Measurements from ENCODE around the gene CRB2.

Gene CRB2

GRCh38 chr9:123361086-123361730 is 5.2 kb downstream of the CRB2 start:
- TF ChIP-seq GATA3 (IDR thresholded peaks at IDR 0.05; ENCODE audit: low read depth, low read length) (no peak), GATA2 (IDR thresholded peaks at IDR 0.05; ENCODE audit: low read depth, low read length) (no peak)

GRCh38 chr9:123361731-123362510 is 5.9 kb downstream of the CRB2 start:
- TF ChIP-seq GATA2 (IDR thresholded peaks at IDR 0.05; ENCODE audit: low read depth, low read length) (no peak), GATA3 (IDR thresholded peaks at IDR 0.05; ENCODE audit: low read depth, low read length) (no peak)

DNA sequence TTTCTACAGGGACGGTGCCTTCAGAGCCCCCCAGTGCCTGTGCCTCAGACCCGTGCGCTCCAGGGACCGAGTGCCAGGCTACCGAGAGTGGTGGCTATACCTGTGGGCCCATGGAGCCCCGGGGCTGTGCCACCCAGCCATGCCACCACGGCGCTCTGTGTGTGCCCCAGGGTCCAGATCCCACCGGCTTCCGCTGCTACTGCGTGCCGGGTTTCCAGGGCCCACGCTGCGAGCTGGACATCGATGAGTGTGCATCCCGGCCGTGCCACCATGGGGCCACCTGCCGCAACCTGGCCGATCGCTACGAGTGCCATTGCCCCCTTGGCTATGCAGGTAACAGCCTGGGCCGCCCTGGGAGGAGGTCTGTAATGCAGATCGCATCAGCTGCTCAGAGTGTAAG is 6.9 kb downstream of the CRB2 start:
- no peak for TF ChIP-seq GATA3 (IDR thresholded peaks at IDR 0.05; ENCODE audit: low read depth, low read length)
- no peak for TF ChIP-seq GATA2 (IDR thresholded peaks at IDR 0.05; ENCODE audit: low read depth, low read length)

DNA sequence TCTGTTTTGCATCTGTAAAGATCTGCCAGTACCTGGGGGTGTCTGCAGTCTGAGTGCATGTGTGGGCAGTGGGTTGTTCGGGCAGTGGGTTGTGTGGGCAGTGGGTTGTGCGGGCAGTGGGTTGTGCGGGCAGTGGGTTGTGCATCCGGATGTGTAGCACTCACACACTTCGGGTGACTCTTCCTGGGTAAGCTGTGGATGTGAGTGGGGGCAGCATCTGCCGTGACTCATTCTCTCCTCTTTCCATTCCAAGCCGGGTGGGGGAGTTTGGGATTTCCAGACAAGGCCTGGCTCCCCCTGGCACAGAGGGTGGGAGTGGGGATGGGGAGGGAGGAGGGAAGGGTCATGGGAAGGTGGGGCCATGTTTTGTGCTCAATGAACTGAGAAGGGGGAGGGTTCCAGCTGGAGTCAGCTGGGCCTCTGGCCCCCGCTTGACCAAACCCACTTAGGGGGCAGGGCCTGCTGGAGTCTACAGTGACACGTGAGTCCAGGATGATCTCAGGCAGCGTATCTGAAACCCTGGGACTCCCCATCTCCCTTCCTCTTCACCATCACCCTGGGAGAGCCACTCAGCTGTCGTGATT is 8.3 kb downstream of the CRB2 start:
- TF ChIP-seq GATA2 (IDR thresholded peaks at IDR 0.05; ENCODE audit: low read depth, low read length) (no peak), GATA3 (IDR thresholded peaks at IDR 0.05; ENCODE audit: low read depth, low read length) (no peak)

DNA sequence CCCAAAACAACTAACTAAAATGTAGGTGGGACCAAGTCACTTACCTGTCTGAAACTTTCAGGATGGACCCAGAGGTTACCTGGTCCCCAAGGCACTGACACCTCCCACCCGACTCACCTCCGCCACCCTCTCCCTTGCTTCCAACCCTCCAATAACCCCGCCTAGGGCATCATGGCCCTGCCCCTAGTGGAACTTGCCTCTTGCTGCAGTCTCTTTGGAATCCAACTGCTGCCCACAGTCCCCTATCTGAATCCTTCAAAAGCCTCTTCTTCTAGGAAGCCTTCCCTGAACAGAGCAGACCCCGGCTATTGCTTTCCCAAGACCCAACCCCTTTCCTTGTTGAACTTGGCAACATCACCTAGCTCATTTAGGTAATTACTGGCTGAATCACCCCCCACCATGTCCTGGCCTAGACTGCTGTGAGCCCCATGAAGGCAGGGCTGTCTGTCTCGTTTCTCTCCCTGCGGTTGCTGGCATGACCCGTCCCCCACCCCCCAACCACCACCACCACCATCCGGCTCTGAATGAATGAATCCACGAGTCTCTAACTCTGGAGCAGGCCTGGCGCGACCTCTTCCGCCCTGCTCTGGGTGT is 9.4 kb downstream of the CRB2 start:
- no peak for TF ChIP-seq GATA2 (IDR thresholded peaks at IDR 0.05; ENCODE audit: low read depth, low read length)

GRCh38 chr9:123365881-123366528 is 10.0 kb downstream of the CRB2 start:
- TF ChIP-seq GATA3 (IDR thresholded peaks at IDR 0.05; ENCODE audit: low read depth, low read length) (no peak), GATA2 (IDR thresholded peaks at IDR 0.05; ENCODE audit: low read depth, low read length) (no peak)

GRCh38 chr9:123368023-123368422 is 12.0 kb downstream of the CRB2 start:
- TF ChIP-seq GATA3 (IDR thresholded peaks at IDR 0.05; ENCODE audit: low read depth, low read length) (no peak), GATA2 (IDR thresholded peaks at IDR 0.05; ENCODE audit: low read depth, low read length) (no peak)

GRCh38 chr9:123368536-123369153 is 12.6 kb downstream of the CRB2 start:
- TF ChIP-seq GATA3 (IDR thresholded peaks at IDR 0.05; ENCODE audit: low read depth, low read length) (no peak), GATA2 (IDR thresholded peaks at IDR 0.05; ENCODE audit: low read depth, low read length) (no peak)

DNA sequence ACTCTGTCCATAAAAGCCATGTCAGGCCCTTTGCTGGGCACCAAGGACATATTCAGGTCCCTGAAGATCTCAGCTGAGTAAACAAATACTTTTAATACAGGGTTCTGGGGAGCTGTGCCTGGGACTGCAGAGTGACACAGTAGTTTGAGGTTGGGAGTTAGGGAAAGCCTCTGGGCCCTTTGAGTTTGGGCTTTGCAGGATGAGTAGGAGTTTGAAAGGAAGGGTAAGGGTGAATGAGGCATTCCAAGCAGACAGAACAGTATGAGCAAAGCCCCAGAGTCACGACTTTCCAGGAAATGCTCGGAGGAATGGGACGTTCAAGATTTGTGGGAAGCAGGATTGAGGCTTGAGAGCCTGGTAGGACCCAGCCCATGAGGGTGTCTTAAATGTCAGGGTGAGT is 13.3 kb downstream of the CRB2 start:
- no peak for TF ChIP-seq GATA2 (IDR thresholded peaks at IDR 0.05; ENCODE audit: low read depth, low read length)
- no peak for TF ChIP-seq GATA3 (IDR thresholded peaks at IDR 0.05; ENCODE audit: low read depth, low read length)

DNA sequence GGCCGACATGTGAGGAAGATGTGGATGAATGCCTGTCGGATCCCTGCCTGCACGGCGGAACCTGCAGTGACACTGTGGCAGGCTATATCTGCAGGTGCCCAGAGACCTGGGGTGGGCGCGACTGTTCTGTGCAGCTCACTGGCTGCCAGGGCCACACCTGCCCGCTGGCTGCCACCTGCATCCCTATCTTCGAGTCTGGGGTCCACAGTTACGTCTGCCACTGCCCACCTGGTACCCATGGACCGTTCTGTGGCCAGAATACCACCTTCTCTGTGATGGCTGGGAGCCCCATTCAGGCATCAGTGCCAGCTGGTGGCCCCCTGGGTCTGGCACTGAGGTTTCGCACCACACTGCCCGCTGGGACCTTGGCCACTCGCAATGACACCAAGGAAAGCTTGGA is 14.1 kb downstream of the CRB2 start:
- no peak for TF ChIP-seq GATA3 (IDR thresholded peaks at IDR 0.05; ENCODE audit: low read depth, low read length)
- no peak for TF ChIP-seq GATA2 (IDR thresholded peaks at IDR 0.05; ENCODE audit: low read depth, low read length)

DNA sequence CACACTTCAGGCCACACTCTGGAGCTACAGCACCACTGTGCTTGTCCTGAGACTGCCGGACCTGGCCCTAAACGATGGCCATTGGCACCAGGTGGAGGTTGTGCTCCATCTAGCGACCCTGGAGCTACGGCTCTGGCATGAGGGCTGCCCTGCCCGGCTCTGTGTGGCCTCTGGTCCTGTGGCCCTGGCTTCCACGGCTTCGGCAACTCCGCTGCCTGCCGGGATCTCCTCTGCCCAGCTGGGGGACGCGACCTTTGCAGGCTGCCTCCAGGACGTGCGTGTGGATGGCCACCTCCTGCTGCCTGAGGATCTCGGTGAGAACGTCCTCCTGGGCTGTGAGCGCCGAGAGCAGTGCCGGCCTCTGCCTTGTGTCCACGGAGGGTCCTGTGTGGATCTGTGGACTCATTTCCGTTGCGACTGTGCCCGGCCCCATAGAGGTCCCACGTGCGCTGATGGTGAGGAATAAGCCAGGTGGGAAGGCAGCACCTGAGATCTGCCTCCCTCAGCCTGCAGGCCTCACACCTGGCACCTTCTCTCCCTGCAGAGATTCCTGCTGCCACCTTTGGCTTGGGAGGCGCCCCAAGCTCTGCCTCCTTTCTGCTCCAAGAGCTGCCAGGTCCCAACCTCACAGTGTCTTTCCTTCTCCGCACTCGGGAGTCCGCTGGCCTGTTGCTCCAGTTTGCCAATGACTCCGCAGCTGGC is 14.7 kb downstream of the CRB2 start:
- TF ChIP-seq GATA2 (IDR thresholded peaks at IDR 0.05; ENCODE audit: low read depth, low read length) (no peak), GATA3 (IDR thresholded peaks at IDR 0.05; ENCODE audit: low read depth, low read length) (no peak)

DNA sequence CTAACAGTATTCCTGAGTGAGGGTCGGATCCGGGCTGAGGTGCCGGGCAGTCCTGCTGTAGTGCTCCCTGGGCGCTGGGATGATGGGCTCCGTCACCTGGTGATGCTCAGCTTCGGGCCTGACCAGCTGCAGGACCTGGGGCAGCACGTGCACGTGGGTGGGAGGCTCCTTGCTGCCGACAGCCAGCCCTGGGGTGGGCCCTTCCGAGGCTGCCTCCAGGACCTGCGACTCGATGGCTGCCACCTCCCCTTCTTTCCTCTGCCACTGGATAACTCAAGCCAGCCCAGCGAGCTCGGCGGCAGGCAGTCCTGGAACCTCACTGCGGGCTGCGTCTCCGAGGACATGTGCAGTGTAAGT is 15.2 kb downstream of the CRB2 start:
- TF ChIP-seq GATA3 (IDR thresholded peaks at IDR 0.05; ENCODE audit: low read depth, low read length), result no peak
- no peak for TF ChIP-seq GATA2 (IDR thresholded peaks at IDR 0.05; ENCODE audit: low read depth, low read length)

GRCh38 chr9:123371805-123372590 is 16.0 kb downstream of the CRB2 start:
- TF ChIP-seq GATA3 (IDR thresholded peaks at IDR 0.05; ENCODE audit: low read depth, low read length), result no peak
- TF ChIP-seq GATA2 (IDR thresholded peaks at IDR 0.05; ENCODE audit: low read depth, low read length), result no peak
